Subcutaneous abdominal adipose tissue (tissue), 5 donors: ENCODE results near the gene FGF11.
A peak's percentile ranks its signal among the peaks of the same experiment; 100 is the strongest.

Experiments used
- H3K27ac ChIP-seq: one replicate; pipeline ENCODE4 v1.7.0; 2013; ENCODE audit warnings: low read depth, mild to moderate bottlenecking, inconsistent platforms, low read length, moderate library complexity
- H3K27me3 ChIP-seq, 5 donors: one replicate each; pipeline ENCODE4 v1.7.0; 2013; ENCODE audit warnings: low read length in 5 of 5, inconsistent platforms in 1 of 5; ENCODE audit not compliant: control insufficient read depth in 5 of 5, insufficient read depth in 4 of 5
- H3K36me3 ChIP-seq, 5 donors: one replicate each; pipeline ENCODE4 v1.7.0; 2013; ENCODE audit warnings: low read length in 5 of 5; ENCODE audit not compliant: control insufficient read depth in 5 of 5, insufficient read depth in 5 of 5
- H3K4me1 ChIP-seq, 5 donors: one replicate each; pipeline ENCODE4 v1.7.0; 2013; ENCODE audit warnings: low read length in 5 of 5, mild to moderate bottlenecking in 3 of 5, moderate library complexity in 1 of 5; ENCODE audit not compliant: control insufficient read depth in 5 of 5, insufficient read depth in 5 of 5
- H3K4me3 ChIP-seq, 5 donors: one replicate each; pipeline ENCODE4 v1.7.0; 2013; ENCODE audit warnings: low read length in 5 of 5, low read depth in 1 of 5
- H3K9ac ChIP-seq, 5 donors: one replicate each; pipeline ENCODE4 v1.7.0; 2013; ENCODE audit warnings: low read length in 5 of 5, mild to moderate bottlenecking in 4 of 5, moderate library complexity in 3 of 5
- H3K9me3 ChIP-seq, 5 donors: one replicate each; pipeline ENCODE4 v1.7.0; 2013; ENCODE audit warnings: low read length in 5 of 5; ENCODE audit not compliant: control insufficient read depth in 5 of 5
- donor health status: healthy.
- donor health status: healthy.
- donor health status: healthy.
- donor health status: healthy.
- donor health status: healthy.

Gene FGF11

DNA sequence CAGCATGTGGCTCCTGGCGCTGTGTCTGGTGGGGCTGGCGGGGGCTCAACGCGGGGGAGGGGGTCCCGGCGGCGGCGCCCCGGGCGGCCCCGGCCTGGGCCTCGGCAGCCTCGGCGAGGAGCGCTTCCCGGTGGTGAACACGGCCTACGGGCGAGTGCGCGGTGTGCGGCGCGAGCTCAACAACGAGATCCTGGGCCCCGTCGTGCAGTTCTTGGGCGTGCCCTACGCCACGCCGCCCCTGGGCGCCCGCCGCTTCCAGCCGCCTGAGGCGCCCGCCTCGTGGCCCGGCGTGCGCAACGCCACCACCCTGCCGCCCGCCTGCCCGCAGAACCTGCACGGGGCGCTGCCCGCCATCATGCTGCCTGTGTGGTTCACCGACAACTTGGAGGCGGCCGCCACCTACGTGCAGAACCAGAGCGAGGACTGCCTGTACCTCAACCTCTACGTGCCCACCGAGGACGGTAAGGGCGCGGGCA lies 31.0 kb upstream of the FGF11 start:
- Histone ChIP-seq H3K27me3 (no peaks in the 10 kb centered on the region), H3K4me3 (no peak overlapping the region), H3K27ac (no peak overlapping the region), H3K36me3 (peaks cover 0 to 17% (median 10%) of the 10 kb centered on the region in 5 donors), H3K4me1 (peaks cover under 1 to 17% (median 9%) of the 10 kb centered on the region in 5 donors), H3K9ac (no peak overlapping the region), H3K9me3 (no peaks in the 10 kb centered on the region)

DNA sequence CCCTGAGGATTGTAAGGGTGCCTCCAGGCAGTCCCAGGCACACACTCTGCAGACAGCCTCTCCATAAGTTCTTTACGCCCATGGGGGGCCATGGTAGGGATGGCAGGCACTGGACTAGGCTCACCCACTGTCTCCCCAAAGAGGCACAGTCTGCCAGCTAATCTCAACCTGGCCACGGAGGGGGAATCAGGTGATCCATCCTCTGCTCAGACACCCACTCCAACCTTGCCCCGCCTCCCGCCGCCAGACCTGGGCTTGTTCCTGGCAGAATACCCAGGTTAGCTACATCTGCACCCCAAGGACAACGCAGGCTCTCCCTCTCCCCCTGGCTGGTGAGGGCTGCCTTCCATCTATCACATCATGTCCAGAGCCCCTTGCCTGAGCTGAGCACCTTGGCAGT lies 30.4 kb upstream of the FGF11 start:
- Histone ChIP-seq H3K27ac (no peak overlapping the region), H3K9ac (no peak overlapping the region), H3K9me3 (no peaks in the 10 kb centered on the region), H3K4me3 (no peak overlapping the region), H3K27me3 (no peaks in the 10 kb centered on the region), H3K36me3 (peaks cover 0 to 17% (median 10%) of the 10 kb centered on the region in 5 donors), H3K4me1 (peaks cover 0 to 16% (median 7%) of the 10 kb centered on the region in 5 donors)

DNA sequence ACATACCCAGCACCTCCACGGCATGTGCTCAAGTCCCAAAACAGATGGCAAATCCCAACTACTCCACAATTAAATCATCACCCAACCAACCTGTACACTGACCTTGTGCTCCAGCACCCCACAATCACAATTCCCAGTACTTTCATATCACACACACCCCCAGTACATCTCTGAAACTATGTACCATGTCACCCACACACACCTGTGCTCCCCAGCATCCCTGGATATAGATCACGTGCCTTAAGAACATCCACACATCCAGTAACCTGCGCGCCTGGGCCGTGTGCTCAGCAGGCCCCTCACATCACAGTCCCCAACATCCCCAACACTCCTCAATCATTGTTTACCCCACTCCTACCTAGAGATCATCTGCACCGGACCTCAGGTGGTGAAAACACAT lies 29.6 kb upstream of the FGF11 start:
- no peaks in the 10 kb centered on the region for H3K9me3 ChIP-seq
- no peaks in the 10 kb centered on the region for H3K27me3 ChIP-seq
- H3K27ac ChIP-seq = no peak overlapping the region
- peaks cover 0 to 16% (median 7%) of the 10 kb centered on the region in 5 donors for H3K4me1 ChIP-seq
- no peak overlapping the region for H3K9ac ChIP-seq
- no peak overlapping the region for H3K4me3 ChIP-seq
- H3K36me3 ChIP-seq = peaks cover 0 to 19% (median 11%) of the 10 kb centered on the region in 5 donors

DNA sequence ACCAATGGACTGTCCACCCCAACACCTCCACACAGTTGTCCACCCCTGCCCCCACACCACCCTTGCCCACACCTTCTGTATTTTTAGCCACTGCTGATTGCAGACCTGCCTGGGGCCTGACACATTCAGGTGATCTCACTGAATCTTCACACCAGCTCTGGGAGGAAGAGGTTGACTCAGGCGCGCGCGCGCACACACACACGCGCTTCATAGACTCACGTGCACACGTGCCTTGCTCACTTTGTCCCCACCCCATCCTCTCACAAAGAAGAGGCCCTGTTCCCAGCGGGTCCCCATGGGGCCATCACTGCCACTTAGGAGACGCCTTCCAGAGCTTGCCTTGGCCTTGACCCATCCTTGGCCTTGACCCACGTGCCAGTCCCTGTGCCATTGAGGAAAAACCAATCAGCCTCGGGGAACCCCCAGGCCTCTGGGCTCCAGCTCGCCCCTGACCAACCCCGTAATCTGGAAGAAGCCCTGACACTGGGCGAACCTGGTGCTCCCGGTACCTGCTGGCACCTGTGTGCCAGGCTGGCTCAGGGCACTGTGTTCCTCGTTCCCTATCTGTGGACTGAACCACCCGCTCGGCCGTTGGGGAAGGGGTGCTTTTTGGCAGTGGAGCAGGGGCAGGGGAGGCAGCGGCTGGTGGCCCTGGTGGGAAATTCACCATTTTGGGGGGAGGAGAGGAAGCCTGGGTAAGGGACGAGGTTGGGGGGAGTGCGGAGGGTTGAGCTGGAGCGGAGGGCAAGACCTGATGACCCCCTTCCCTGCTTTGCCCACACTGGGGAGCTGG lies 28.5 kb upstream of the FGF11 start:
- Histone ChIP-seq H3K4me1 (peaks cover 0 to 5% (median 0%) of the 10 kb centered on the region in 5 donors), H3K9ac (no peak overlapping the region), H3K4me3 (no peak overlapping the region), H3K27me3 (no peaks in the 10 kb centered on the region), H3K27ac (no peak overlapping the region), H3K36me3 (peaks cover 0 to 29% (median 17%) of the 10 kb centered on the region in 5 donors), H3K9me3 (no peaks in the 10 kb centered on the region)

DNA sequence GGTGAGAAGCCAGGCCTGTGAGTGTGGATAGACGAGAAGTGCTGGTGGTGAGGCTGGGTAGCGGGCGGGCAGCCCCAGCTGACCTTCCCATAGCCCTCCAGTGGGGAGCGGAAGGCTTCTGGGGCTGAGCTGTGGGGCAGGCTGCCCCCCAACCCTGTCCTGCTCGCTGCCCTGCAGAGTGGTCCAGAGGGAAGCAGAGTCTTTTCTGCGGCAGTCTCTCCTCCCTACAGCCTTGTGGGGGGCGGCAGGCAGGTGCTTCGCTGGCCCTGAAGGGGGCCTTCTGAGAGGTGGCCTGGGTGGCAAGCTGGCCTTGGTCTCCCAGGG lies 27.9 kb upstream of the FGF11 start:
- Histone ChIP-seq H3K9me3 (no peaks in the 10 kb centered on the region), H3K27ac (no peak overlapping the region), H3K9ac (no peak overlapping the region), H3K36me3 (peaks cover 0 to 30% (median 17%) of the 10 kb centered on the region in 5 donors), H3K4me1 (no peaks in the 10 kb centered on the region), H3K4me3 (no peak overlapping the region), H3K27me3 (no peaks in the 10 kb centered on the region)

DNA sequence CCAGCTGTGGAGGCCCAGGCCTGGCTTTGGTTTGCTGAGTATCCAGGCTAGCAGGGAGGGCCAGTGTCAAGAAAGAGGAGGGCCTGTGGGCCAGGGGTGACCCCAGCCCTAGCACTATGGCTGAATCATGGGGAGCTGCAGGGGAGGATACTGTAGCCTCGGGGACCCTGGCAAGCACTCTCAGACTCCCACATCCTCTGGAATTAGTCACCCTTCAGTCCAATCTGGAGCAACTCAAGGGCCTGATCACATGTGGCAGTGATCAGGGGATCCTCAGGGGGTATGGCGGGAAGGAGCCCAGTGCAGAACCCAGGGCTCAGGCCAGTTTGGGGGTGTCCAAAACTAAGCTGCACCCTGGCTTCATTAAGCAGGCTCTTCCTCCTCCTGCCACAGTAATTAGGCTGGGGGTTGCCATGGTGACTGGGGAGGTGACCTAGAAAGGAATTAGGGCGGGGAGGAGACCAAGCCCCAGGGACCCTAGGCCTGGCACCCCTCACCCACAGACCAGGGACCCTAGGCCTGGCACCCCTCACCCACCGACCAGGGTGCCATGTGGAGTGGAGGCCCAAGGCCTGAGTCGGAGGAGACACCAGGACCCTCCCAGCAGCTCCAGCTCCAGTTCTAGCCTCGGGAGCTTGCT lies 25.8 kb upstream of the FGF11 start:
- Histone ChIP-seq H3K9me3 (no peaks in the 10 kb centered on the region), H3K36me3 (peaks cover 0 to 37% (median 24%) of the 10 kb centered on the region in 5 donors), H3K27ac (no peak overlapping the region), H3K27me3 (peaks cover 0 to 4% (median 0%) of the 10 kb centered on the region in 5 donors), H3K9ac (peak overlapping the region in 1 of 5 donors; percentile 22), H3K4me1 (peaks cover 0 to 4% (median 0%) of the 10 kb centered on the region in 5 donors), H3K4me3 (no peak overlapping the region)

DNA sequence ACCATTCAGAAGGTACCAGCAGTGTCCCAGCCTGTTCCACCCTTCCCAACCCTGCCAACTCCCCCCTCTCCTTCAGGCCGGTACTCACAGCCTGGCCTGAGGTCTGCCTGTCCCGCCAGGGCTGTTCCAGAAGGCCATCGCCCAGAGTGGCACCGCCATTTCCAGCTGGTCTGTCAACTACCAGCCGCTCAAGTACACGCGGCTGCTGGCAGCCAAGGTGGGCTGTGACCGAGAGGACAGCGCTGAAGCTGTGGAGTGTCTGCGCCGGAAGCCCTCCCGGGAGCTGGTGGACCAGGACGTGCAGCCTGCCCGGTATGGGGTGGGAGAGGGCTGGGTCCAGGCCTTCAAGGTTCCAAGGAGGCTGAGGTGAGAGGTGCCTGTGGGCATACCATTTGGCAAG lies 24.5 kb upstream of the FGF11 start:
- peaks cover 0 to 4% (median 0%) of the 10 kb centered on the region in 5 donors for H3K4me1 ChIP-seq
- peaks cover 0 to 15% (median 3%) of the 10 kb centered on the region in 5 donors for H3K27me3 ChIP-seq
- H3K9ac ChIP-seq = no peak overlapping the region
- H3K27ac ChIP-seq = no peak overlapping the region
- peaks cover 0 to 23% (median 11%) of the 10 kb centered on the region in 5 donors for H3K36me3 ChIP-seq
- H3K9me3 ChIP-seq = no peaks in the 10 kb centered on the region
- H3K4me3 ChIP-seq = no peak overlapping the region

DNA sequence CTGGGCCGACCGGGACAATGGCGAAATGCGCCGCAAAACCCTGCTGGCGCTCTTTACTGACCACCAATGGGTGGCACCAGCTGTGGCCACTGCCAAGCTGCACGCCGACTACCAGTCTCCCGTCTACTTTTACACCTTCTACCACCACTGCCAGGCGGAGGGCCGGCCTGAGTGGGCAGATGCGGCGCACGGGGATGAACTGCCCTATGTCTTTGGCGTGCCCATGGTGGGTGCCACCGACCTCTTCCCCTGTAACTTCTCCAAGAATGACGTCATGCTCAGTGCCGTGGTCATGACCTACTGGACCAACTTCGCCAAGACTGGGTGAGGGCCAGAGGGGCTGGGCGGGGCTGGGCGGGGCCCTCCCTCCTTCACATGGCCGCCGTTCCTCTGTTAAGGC lies 23.5 kb upstream of the FGF11 start:
- Histone ChIP-seq H3K4me3 (no peak overlapping the region), H3K36me3 (peaks cover 0 to 19% (median 8%) of the 10 kb centered on the region in 5 donors), H3K27ac (no peak overlapping the region), H3K4me1 (peaks cover 0 to 4% (median 0%) of the 10 kb centered on the region in 5 donors), H3K9ac (no peak overlapping the region), H3K9me3 (no peaks in the 10 kb centered on the region), H3K27me3 (peaks cover 0 to 16% (median 5%) of the 10 kb centered on the region in 5 donors)

DNA sequence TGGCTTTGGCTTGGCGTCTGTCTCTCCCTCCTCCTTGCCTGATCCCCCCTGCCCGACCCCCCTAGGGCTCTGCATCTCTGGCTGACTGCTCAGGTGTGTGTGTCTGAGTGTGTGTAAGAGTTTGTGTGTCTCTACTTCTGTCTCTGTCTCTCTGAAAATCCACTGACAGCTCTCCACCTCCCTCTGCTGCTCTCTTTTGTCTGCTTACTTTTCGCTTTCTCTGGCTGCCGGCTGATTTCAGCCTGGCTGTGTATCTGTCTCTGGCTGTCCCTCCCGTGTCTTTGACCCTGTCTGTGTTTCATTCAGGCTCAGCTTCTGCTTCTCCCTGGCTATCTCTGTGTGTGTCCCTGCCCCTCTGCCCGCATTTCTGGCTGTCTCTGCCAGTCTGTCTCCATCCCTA lies 23.0 kb upstream of the FGF11 start:
- Histone ChIP-seq H3K4me3 (no peak overlapping the region), H3K27me3 (peaks cover 0 to 16% (median 5%) of the 10 kb centered on the region in 5 donors), H3K4me1 (peaks cover 0 to 4% (median 0%) of the 10 kb centered on the region in 5 donors), H3K36me3 (peaks cover 0 to 19% (median 8%) of the 10 kb centered on the region in 5 donors), H3K9ac (no peak overlapping the region), H3K9me3 (no peaks in the 10 kb centered on the region), H3K27ac (no peak overlapping the region)

DNA sequence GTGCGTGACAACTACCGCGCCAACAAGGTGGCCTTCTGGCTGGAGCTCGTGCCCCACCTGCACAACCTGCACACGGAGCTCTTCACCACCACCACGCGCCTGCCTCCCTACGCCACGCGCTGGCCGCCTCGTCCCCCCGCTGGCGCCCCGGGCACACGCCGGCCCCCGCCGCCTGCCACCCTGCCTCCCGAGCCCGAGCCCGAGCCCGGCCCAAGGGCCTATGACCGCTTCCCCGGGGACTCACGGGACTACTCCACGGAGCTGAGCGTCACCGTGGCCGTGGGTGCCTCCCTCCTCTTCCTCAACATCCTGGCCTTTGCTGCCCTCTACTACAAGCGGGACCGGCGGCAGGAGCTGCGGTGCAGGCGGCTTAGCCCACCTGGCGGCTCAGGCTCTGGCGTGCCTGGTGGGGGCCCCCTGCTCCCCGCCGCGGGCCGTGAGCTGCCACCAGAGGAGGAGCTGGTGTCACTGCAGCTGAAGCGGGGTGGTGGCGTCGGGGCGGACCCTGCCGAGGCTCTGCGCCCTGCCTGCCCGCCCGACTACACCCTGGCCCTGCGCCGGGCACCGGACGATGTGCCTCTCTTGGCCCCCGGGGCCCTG lies 22.2 kb upstream of the FGF11 start:
- Histone ChIP-seq H3K27me3 (peaks cover 0 to 16% (median 5%) of the 10 kb centered on the region in 5 donors), H3K27ac (no peak overlapping the region), H3K9me3 (no peaks in the 10 kb centered on the region), H3K4me3 (no peak overlapping the region), H3K36me3 (peaks cover 0 to 19% (median 8%) of the 10 kb centered on the region in 5 donors), H3K9ac (no peak overlapping the region), H3K4me1 (peaks cover 0 to 4% (median 0%) of the 10 kb centered on the region in 5 donors)
